Measurements from ENCODE around the gene RBM11.
A peak's percentile ranks its signal among the peaks of the same experiment; 100 is the strongest.

The RBM11 gene

GRCh38 chr21:14271641-14272040 lies 55.7 kb downstream of the RBM11 start:
- Histone ChIP-seq H3K4me1 (no peaks in the 10 kb centered on the region), H3K9me3 (no peaks in the 10 kb centered on the region), H3K27me3 (peaks cover 20% of the 10 kb centered on the region), H3K4me3 (ENCODE audit: low read depth, low read length) (no peak overlapping the region), H3K36me3 (no peaks in the 10 kb centered on the region)
- TF ChIP-seq, protein P1, sequence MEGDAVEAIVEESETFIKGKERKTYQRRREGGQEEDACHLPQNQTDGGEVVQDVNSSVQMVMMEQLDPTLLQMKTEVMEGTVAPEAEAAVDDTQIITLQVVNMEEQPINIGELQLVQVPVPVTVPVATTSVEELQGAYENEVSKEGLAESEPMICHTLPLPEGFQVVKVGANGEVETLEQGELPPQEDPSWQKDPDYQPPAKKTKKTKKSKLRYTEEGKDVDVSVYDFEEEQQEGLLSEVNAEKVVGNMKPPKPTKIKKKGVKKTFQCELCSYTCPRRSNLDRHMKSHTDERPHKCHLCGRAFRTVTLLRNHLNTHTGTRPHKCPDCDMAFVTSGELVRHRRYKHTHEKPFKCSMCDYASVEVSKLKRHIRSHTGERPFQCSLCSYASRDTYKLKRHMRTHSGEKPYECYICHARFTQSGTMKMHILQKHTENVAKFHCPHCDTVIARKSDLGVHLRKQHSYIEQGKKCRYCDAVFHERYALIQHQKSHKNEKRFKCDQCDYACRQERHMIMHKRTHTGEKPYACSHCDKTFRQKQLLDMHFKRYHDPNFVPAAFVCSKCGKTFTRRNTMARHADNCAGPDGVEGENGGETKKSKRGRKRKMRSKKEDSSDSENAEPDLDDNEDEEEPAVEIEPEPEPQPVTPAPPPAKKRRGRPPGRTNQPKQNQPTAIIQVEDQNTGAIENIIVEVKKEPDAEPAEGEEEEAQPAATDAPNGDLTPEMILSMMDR (IDR thresholded peaks at IDR 0.05; ENCODE audit: low read depth, low read length), result no peak
- no peak for DNase-seq

DNA sequence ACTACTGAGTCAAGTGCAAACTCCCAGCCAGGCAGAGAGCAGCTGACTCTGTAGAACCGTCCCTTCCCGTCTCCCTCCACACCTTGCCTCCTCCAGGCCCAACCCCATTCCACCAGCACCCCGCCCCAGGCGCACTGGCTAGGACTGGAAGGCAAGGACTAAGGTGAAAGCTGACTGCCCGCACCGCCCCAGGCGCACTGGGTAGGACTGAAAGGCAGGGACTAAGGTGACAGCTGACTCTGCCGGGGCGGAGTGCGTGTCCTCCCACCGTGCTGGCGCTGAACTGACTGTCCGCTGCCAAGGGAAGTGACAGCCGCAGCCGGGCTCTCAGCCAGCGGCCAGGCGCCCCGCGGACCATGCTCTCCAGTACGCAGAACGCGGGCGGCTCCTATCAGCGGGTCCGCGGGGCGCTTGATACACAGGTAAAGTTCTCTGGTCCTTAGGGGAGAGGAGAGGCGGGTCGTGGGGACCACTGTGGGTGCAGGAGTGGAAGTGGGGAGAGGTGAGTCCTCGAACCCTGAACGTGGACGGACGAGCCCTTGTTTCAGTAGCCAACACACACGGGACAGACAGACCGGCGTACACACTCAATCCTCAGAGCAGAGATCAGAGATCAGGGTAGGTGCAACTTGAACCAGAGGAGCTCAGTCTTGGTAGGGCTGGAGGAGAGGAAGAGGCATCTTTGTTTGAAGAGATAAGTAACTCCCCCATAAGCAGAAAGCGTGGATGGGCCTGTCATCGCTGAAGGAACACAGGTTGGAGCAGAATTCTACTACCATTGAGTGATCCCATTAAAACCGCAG lies 58.0 kb downstream of the RBM11 start:
- TF ChIP-seq, protein P1 (IDR thresholded peaks at IDR 0.05; ENCODE audit: low read depth, low read length), result no peak
- H3K27me3 ChIP-seq, result peaks cover 20% of the 10 kb centered on the region
- H3K36me3 ChIP-seq, result no peaks in the 10 kb centered on the region
- peak; percentile 29 for DNase-seq
- no peaks in the 10 kb centered on the region for H3K4me1 ChIP-seq
- no peak overlapping the region for H3K4me3 ChIP-seq (ENCODE audit: low read depth, low read length)
- H3K9me3 ChIP-seq, result no peaks in the 10 kb centered on the region

GRCh38 chr21:14275702-14276205 lies 59.8 kb downstream of the RBM11 start:
- H3K36me3 ChIP-seq, result no peaks in the 10 kb centered on the region
- no peak overlapping the region for H3K4me3 ChIP-seq (ENCODE audit: low read depth, low read length)
- H3K9me3 ChIP-seq, result no peaks in the 10 kb centered on the region
- no peaks in the 10 kb centered on the region for H3K4me1 ChIP-seq
- TF ChIP-seq, protein P1 (IDR thresholded peaks at IDR 0.05; ENCODE audit: low read depth, low read length), result no peak
- peaks cover 20% of the 10 kb centered on the region for H3K27me3 ChIP-seq
- no peak for DNase-seq
